Mucosa of descending colon (tissue), 3 donors: ENCODE results near the gene MAGEF1. TPM values are rescaled to one million over a fixed set of nuclear protein-coding genes. Genes with fewer than 3 reads are reported as not detected.

Source experiments
- ATAC-seq: fragments of 200-7000 bp; cut with Tn5 transposase; one replicate; pipeline ENCODE4 v1.9.1; 2020; ENCODE audit warnings: mild to moderate bottlenecking, moderate library complexity
- DNase-seq, 3 donors: peaks; one replicate each; pipeline ENCODE4 v3.0.0-alpha.2; 2020
- H3K36me3 ChIP-seq: fragments of 200-600 bp; one replicate; pipeline ENCODE4 v1.8.0; 2021; ENCODE audit warnings: low read depth, mild to moderate bottlenecking
- H3K4me1 ChIP-seq: fragments of 200-600 bp; one replicate; pipeline ENCODE4 v1.8.0; 2021; ENCODE audit warnings: low read depth, mild to moderate bottlenecking
- H3K4me3 ChIP-seq: fragments of 200-600 bp; one replicate; pipeline ENCODE4 v1.8.0; 2021; ENCODE audit warnings: mild to moderate bottlenecking
- H3K9me3 ChIP-seq: fragments of 200-600 bp; one replicate; pipeline ENCODE4 v1.8.0; 2021; ENCODE audit warnings: mild to moderate bottlenecking
- CTCF ChIP-seq: fragments of 200-600 bp; IDR thresholded peaks from one replicate; pipeline ENCODE4 v1.8.0; 2022; ENCODE audit warnings: antibody characterized with exemption, mild to moderate bottlenecking
- intact Hi-C, 2 donors: fragments of 100-400 bp; cut with DNase I in 1 of 2; cut with micrococcal nuclease in 1 of 2; formaldehyde crosslinking; loops; one replicate each; pipeline versions ENCODE4 v1.11.0 to v1.11.1; 2022; cut with DNase I, micrococcal nuclease
- total RNA-seq, 3 donors: library from RNA; stranded (reverse); fragmentation: NEBNext Ultra II Directional in 2 of 3; extraction: Animal tissue kit (Norgen Biotek cat#: 25700) in 2 of 3; gene quantifications; one replicate each; pipeline versions ENCODE4 v1.2.1 to v1.2.4, GENCODE V29; 2021 to 2023
- donor health status: DM: no; HTN: no; CAD: no; lungs with moderate emphysema.
- donor health status: DM: no; HTN: no; CAD: no.
- donor health status: DM: no; HTN: yes; CAD: no.

MAGEF1 gene
- total RNA-seq, 3 donors from 2014 or later = 17.3 to 30.2 (median 24.4) TPM

GRCh38 chr3:184728010-184728527, 16.2 kb upstream of the MAGEF1 start:
- ATAC-seq (no peak), DNase-seq (no peak)
- no peak overlapping the region for H3K4me3 ChIP-seq
- TF ChIP-seq CTCF = no peak
- intact Hi-C loops = no loop called here
- H3K4me1 ChIP-seq = no peaks in the 10 kb centered on the region
- no peaks in the 10 kb centered on the region for H3K9me3 ChIP-seq
- H3K36me3 ChIP-seq = no peaks in the 10 kb centered on the region

GRCh38 chr3:184727357-184728009, 15.6 kb upstream of the MAGEF1 start:
- no peaks in the 10 kb centered on the region for H3K4me1 ChIP-seq
- peak; percentile 34 for TF ChIP-seq CTCF
- peak in 1 of 3 donors; percentile 81 for DNase-seq
- H3K36me3 ChIP-seq = no peaks in the 10 kb centered on the region
- intact Hi-C loops = no loop called here
- peak; percentile 93 for ATAC-seq
- no peaks in the 10 kb centered on the region for H3K9me3 ChIP-seq
- no peak overlapping the region for H3K4me3 ChIP-seq

GRCh38 chr3:184726497-184726896, 14.6 kb upstream of the MAGEF1 start:
- Histone ChIP-seq H3K9me3 (no peaks in the 10 kb centered on the region), H3K4me3 (no peak overlapping the region), H3K36me3 (no peaks in the 10 kb centered on the region), H3K4me1 (no peaks in the 10 kb centered on the region)
- intact Hi-C loops = no loop called here
- TF ChIP-seq CTCF = no peak
- no peak for ATAC-seq
- no peak for DNase-seq

GRCh38 chr3:184725176-184725719, 13.4 kb upstream of the MAGEF1 start:
- ATAC-seq (no peak), DNase-seq (no peak)
- Histone ChIP-seq H3K4me3 (no peak overlapping the region), H3K36me3 (no peaks in the 10 kb centered on the region), H3K9me3 (no peaks in the 10 kb centered on the region), H3K4me1 (no peaks in the 10 kb centered on the region)
- TF ChIP-seq CTCF = no peak
- intact Hi-C loops = no loop called here

GRCh38 chr3:184724699-184725098, 12.8 kb upstream of the MAGEF1 start:
- DNase-seq (no peak), ATAC-seq (no peak)
- TF ChIP-seq CTCF = no peak
- intact Hi-C loops = no loop called here
- Histone ChIP-seq H3K4me1 (no peaks in the 10 kb centered on the region), H3K9me3 (no peaks in the 10 kb centered on the region), H3K36me3 (no peaks in the 10 kb centered on the region), H3K4me3 (no peak overlapping the region)
